IMR-90 (cell line): ENCODE data around the gene TUBA1B. TPM values are rescaled to one million over a fixed set of nuclear protein-coding genes. Genes with fewer than 3 reads are reported as not detected.

Experiments
- ATAC-seq: fragments of 200-7000 bp; cut with Tn5 transposase; 2 replicates; pipeline ENCODE4 v1.9.1; 2020; ENCODE audit warnings: low read depth, mild to moderate bottlenecking, moderate library complexity
- BruUV-seq: library from RNA; stranded (reverse); fragments of 400-500 nt; replicated peaks from 2 replicates; lab custom pipeline; 2021; lab: Mats Ljungman, UMichigan
- CTCF ChIA-PET: fragments of 300-600 bp; formaldehyde crosslinking; extraction: SDS; loops from one replicate; lab custom pipeline; 2021; ENCODE audit warnings: antibody characterized with exemption; lab: Yijun Ruan, JAX
- POLR2A ChIA-PET: fragments of 300-600 bp; sonication (Branson Sonifier 250); formaldehyde crosslinking; loops from one replicate; lab custom pipeline; 2022; ENCODE audit warnings: antibody characterized with exemption; ENCODE audit not compliant: unreplicated experiment; lab: Charles Lee
- DNase-seq: peaks from one replicate; pipeline ENCODE4 v3.0.0; 2013
- H2AFZ ChIP-seq: replicated peaks from 2 replicates; pipeline ENCODE3; 2013; ENCODE audit warnings: low read length, mild to moderate bottlenecking; ENCODE audit not compliant: poor library complexity
- H2AK5ac ChIP-seq: 2 replicates; pipeline ENCODE4 v1.6.1; 2013; ENCODE audit warnings: low read depth, low read length, inconsistent platforms
- H2AK9ac ChIP-seq: replicated peaks from 2 replicates; pipeline ENCODE3; 2013; ENCODE audit warnings: mild to moderate bottlenecking, low read depth, low read length, moderate library complexity; ENCODE audit not compliant: poor library complexity
- H2BK120ac ChIP-seq: 2 replicates; pipeline ENCODE4 v1.6.1; 2013; ENCODE audit warnings: low read depth, low read length, inconsistent platforms
- H2BK15ac ChIP-seq: 3 replicates; pipeline ENCODE4 v1.6.1; 2013; ENCODE audit warnings: low read depth, low read length, inconsistent platforms
- H2BK20ac ChIP-seq: 2 replicates; pipeline ENCODE4 v1.6.1; 2013; ENCODE audit warnings: low read depth, mild to moderate bottlenecking, inconsistent platforms, low read length, moderate library complexity
- H2BK5ac ChIP-seq: 2 replicates; pipeline ENCODE4 v1.6.1; 2013; ENCODE audit warnings: mild to moderate bottlenecking, low read depth, low read length, inconsistent platforms; ENCODE audit not compliant: poor library complexity, severe bottlenecking
- H3K14ac ChIP-seq: replicated peaks from 2 replicates; pipeline ENCODE4 v1.6.1; 2013; ENCODE audit warnings: low read depth, low read length, inconsistent platforms
- H3K18ac ChIP-seq: 2 replicates; pipeline ENCODE4 v1.6.1; 2013; ENCODE audit warnings: low read depth, low read length, control low read depth
- H3K23ac ChIP-seq: 2 replicates; pipeline ENCODE4 v1.6.1; 2013; ENCODE audit warnings: low read depth, low read length, inconsistent platforms
- H3K27ac ChIP-seq: 2 replicates; pipeline ENCODE4 v1.5.1; 2013; ENCODE audit warnings: mild to moderate bottlenecking, control low read depth, low read length; ENCODE audit not compliant: insufficient read depth
- H3K27me3 ChIP-seq: 2 replicates; pipeline ENCODE4 v1.6.1; 2013; ENCODE audit warnings: low read length; ENCODE audit not compliant: control insufficient read depth, insufficient read depth
- H3K36me3 ChIP-seq: 2 replicates; pipeline ENCODE4 v1.6.1; 2013; ENCODE audit warnings: low read length, mixed read lengths; ENCODE audit not compliant: control insufficient read depth, insufficient read depth
- H3K4ac ChIP-seq: 2 replicates; pipeline ENCODE4 v1.6.1; 2013; ENCODE audit warnings: low read depth, low read length, inconsistent platforms
- H3K4me1 ChIP-seq: 2 replicates; pipeline ENCODE4 v1.6.1; 2013; ENCODE audit warnings: low read length, mixed read lengths; ENCODE audit not compliant: control insufficient read depth, insufficient read depth
- H3K4me2 ChIP-seq: 2 replicates; pipeline ENCODE4 v1.6.1; 2013; ENCODE audit warnings: low read depth, mild to moderate bottlenecking, control low read depth, low read length, moderate library complexity
- H3K4me3 ChIP-seq: 2 replicates; pipeline ENCODE4 v1.5.1; 2013; ENCODE audit warnings: low read depth, mild to moderate bottlenecking, control low read depth, low read length, moderate library complexity; ENCODE audit not compliant: insufficient read depth
- H3K56ac ChIP-seq: 2 replicates; pipeline ENCODE4 v1.6.1; 2013; ENCODE audit warnings: low read length, inconsistent platforms; ENCODE audit not compliant: insufficient read depth; ENCODE audit errors: extremely low read depth
- H3K79me1 ChIP-seq, 2 experiments: 2 replicates each; pipeline ENCODE4 v1.6.1; 2013; ENCODE audit warnings: low read length in 2 of 2, inconsistent platforms in 1 of 2, low read depth in 1 of 2
- H3K9ac ChIP-seq: 2 replicates; pipeline ENCODE4 v1.6.1; 2013; ENCODE audit warnings: low read depth, low read length, control low read depth
- H3K9me1 ChIP-seq: 2 replicates; pipeline ENCODE4 v1.6.1; 2013; ENCODE audit warnings: low read length, inconsistent platforms; ENCODE audit not compliant: insufficient read depth
- H3K9me3 ChIP-seq: 2 replicates; pipeline ENCODE4 v1.6.1; 2013; ENCODE audit warnings: low read length; ENCODE audit not compliant: control insufficient read depth, insufficient read depth
- H4K20me1 ChIP-seq: 2 replicates; pipeline ENCODE4 v1.6.1; 2013; ENCODE audit warnings: low read length, inconsistent platforms; ENCODE audit not compliant: insufficient read depth
- H4K5ac ChIP-seq: 2 replicates; pipeline ENCODE4 v1.6.1; 2013; ENCODE audit warnings: mild to moderate bottlenecking, low read depth, low read length, control low read depth
- H4K8ac ChIP-seq, 2 experiments: 2 replicates each; pipeline ENCODE4 v1.6.1; 2013; ENCODE audit warnings: low read depth in 2 of 2, low read length in 2 of 2, control low read depth in 1 of 2, inconsistent platforms in 1 of 2
- H4K91ac ChIP-seq: 2 replicates; pipeline ENCODE4 v1.6.1; 2013; ENCODE audit warnings: low read depth, low read length, inconsistent platforms; ENCODE audit not compliant: insufficient read depth
- BHLHE40 ChIP-seq: fragments of 150-350 bp; IDR thresholded peaks from 2 replicates; pipeline ENCODE4 v1.6.1; 2016; ENCODE audit warnings: mild to moderate bottlenecking, low read depth, low read length
- CEBPB ChIP-seq: IDR thresholded peaks from 2 replicates; pipeline ENCODE4 v1.6.1; 2012; ENCODE audit warnings: low read depth, low read length, improper control_type of control experiment
- CHD1 ChIP-seq: IDR thresholded peaks from 2 replicates; pipeline ENCODE4 v1.6.1; 2012; ENCODE audit warnings: low read depth, low read length, improper control_type of control experiment
- ELK1 ChIP-seq: fragments of 150-350 bp; IDR thresholded peaks from 2 replicates; pipeline ENCODE4 v1.6.1; 2016; ENCODE audit warnings: low read depth, mild to moderate bottlenecking, low read length, moderate library complexity, borderline replicate concordance
- FOS ChIP-seq: fragments of 150-350 bp; IDR thresholded peaks from 2 replicates; pipeline ENCODE4 v1.6.1; 2016; ENCODE audit warnings: low read depth, low read length
- MAFK ChIP-seq: IDR thresholded peaks from 2 replicates; pipeline ENCODE4 v1.6.1; 2012; ENCODE audit warnings: low read depth, low read length, improper control_type of control experiment
- MAZ ChIP-seq: IDR thresholded peaks from 2 replicates; pipeline ENCODE4 v1.6.1; 2012; ENCODE audit warnings: low read depth, mild to moderate bottlenecking, low read length, improper control_type of control experiment, moderate library complexity, borderline replicate concordance
- MXI1 ChIP-seq: IDR thresholded peaks from 2 replicates; pipeline ENCODE4 v1.6.1; 2012; ENCODE audit warnings: low read depth, mild to moderate bottlenecking, low read length, moderate library complexity, borderline replicate concordance
- NFE2L2 ChIP-seq: fragments of 150-350 bp; IDR thresholded peaks from 2 replicates; pipeline ENCODE4 v1.6.1; 2016; ENCODE audit warnings: low read depth, mild to moderate bottlenecking, low read length
- POLR2A ChIP-seq: IDR thresholded peaks from 2 replicates; pipeline ENCODE4 v1.6.1; 2012; ENCODE audit warnings: mild to moderate bottlenecking, low read depth, low read length
- RAD21 ChIP-seq: IDR thresholded peaks from 2 replicates; pipeline ENCODE4 v1.6.1; 2012; ENCODE audit warnings: low read length, improper control_type of control experiment
- RCOR1 ChIP-seq: IDR thresholded peaks from 2 replicates; pipeline ENCODE4 v1.6.1; 2012; ENCODE audit warnings: mild to moderate bottlenecking, low read length, improper control_type of control experiment; ENCODE audit not compliant: insufficient replicate concordance
- RFX5 ChIP-seq: IDR thresholded peaks from 2 replicates; pipeline ENCODE4 v1.8.0; 2012; ENCODE audit warnings: low read depth, mild to moderate bottlenecking, low read length, moderate library complexity
- SMC3 ChIP-seq: fragments of 150-350 bp; IDR thresholded peaks from 2 replicates; pipeline ENCODE4 v1.6.1; 2016; ENCODE audit warnings: low read depth, mild to moderate bottlenecking, antibody characterized with exemption, low read length, moderate library complexity
- USF2 ChIP-seq: fragments of 150-350 bp; IDR thresholded peaks from 2 replicates; pipeline ENCODE4 v1.6.1; 2017; ENCODE audit warnings: mild to moderate bottlenecking, antibody characterized with exemption, low read length, low read depth
- WGBS, 2 experiments: methylation state at CpG; one replicate each; pipeline versions ENCODE4 v1.1.5 to v1.1.7; 2013; ENCODE audit warnings: missing lambda C conversion rate in 2 of 2; ENCODE audit not compliant: insufficient read length in 1 of 2; ENCODE audit errors: extremely low coverage in 2 of 2; 5-methylcytosine and 5-hydroxymethylcytosine counted together
- dilution Hi-C: fragments of 300-500 bp; cut with HindIII; formaldehyde crosslinking; loops from one replicate; pipeline ENCODE4 v1.14.3; 2018; ENCODE audit warnings: low sequenced_read_pairs; ENCODE audit not compliant: unreplicated experiment
- in situ Hi-C: fragments of 300-500 bp; cut with MboI; formaldehyde crosslinking; loops from 3 replicates; pipeline ENCODE4 v1.14.3; 2019; ENCODE audit warnings: low sequenced_read_pairs, inconsistent platforms, mixed read lengths
- intact Hi-C: fragments of 100-400 bp; cut with micrococcal nuclease; formaldehyde crosslinking; loops from 2 replicates; pipeline ENCODE4 v1.10.0; 2022
- polyA plus RNA-seq, 3 experiments: library from polyadenylated mRNA; depleted of rRNA; stranded (reverse); fragments of >200 nt; gene quantifications; 2 replicates each; pipeline ENCODE4 v1.2.3, GENCODE V29; 2012; ENCODE audit warnings: low replicate concordance in 1 of 3
- total RNA-seq: library from RNA; depleted of rRNA; stranded (reverse); fragments of >200 nt; gene quantifications from 2 replicates; pipeline ENCODE4 v1.2.3, GENCODE V29; 2012
- TF ChIP-seq, protein P1 (sequence below): conservative IDR thresholded peaks from 2 replicates; pipeline ENCODE4 v1.5.1; 2012; ENCODE audit warnings: mild to moderate bottlenecking, low read depth, low read length, improper control_type of control experiment

Gene TUBA1B
- total and polyA plus RNA-seq, 2 of the 4 experiments (the other 2 are of a cell fraction): 4,221 to 5,195 TPM

DNA sequence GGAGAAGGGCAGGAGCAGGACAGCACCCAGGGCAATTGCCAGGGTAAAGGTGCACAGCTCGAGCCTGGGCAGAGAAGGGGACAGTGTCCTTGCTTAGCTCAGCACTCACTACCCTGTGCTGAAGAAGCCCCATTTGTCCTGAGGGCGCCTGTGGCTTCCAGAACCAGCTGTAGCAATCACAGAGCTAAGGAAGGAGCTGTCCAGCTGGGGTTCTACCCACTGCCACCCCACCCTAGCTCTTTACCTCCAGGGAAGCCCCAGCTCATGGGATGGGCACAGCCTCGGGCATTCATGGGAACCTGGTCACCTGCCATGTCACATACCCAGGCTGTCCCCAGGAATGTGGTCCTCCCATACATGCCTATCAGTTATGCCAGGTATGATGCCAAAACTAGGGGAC is 26.4 kb downstream of the TUBA1B start:
- BruUV-seq: no TSS peak
- Histone ChIP-seq H2AK5ac (no peak overlapping the region), H2BK120ac (no peak overlapping the region), H2BK5ac (no peak overlapping the region), H3K9me1 (peaks cover 36% of the 10 kb centered on the region), H3K36me3 (peaks cover 63% of the 10 kb centered on the region), H3K4ac (no peak overlapping the region), H2AFZ (no peak overlapping the region), H3K9ac (no peak overlapping the region), H3K4me2 (no peak overlapping the region), H4K91ac (no peak overlapping the region), H2BK15ac (no peak overlapping the region), H3K27me3 (no peaks in the 10 kb centered on the region), H3K4me3 (no peak overlapping the region), H2BK20ac (no peak overlapping the region), H3K4me1 (peaks cover 13% of the 10 kb centered on the region), H4K20me1 (peaks cover 61% of the 10 kb centered on the region), H3K9me3 (no peaks in the 10 kb centered on the region), H3K56ac (no peak overlapping the region), H4K5ac (no peak overlapping the region), H2AK9ac (peak overlapping the region; percentile 46), H3K79me1 (peaks cover 44 to 69% of the 10 kb centered on the region in 2 experiments), H3K14ac (no peak overlapping the region), H4K8ac (no peak overlapping the region), H3K23ac (no peak overlapping the region), H3K27ac (no peak overlapping the region), H3K18ac (no peak overlapping the region)
- in situ Hi-C loops (no loop called here), intact Hi-C loops (no loop called here), dilution Hi-C loops (no loop called here)
- DNase-seq: no peak
- TF ChIP-seq FOS (no peak), ELK1 (no peak), RFX5 (no peak), POLR2A (no peak), MAFK (no peak), USF2 (no peak), RCOR1 (no peak), RAD21 (no peak), MAZ (no peak), CEBPB (no peak), CHD1 (no peak), SMC3 (no peak), BHLHE40 (no peak), NFE2L2 (no peak), MXI1 (no peak)
- TF ChIP-seq, protein P1, sequence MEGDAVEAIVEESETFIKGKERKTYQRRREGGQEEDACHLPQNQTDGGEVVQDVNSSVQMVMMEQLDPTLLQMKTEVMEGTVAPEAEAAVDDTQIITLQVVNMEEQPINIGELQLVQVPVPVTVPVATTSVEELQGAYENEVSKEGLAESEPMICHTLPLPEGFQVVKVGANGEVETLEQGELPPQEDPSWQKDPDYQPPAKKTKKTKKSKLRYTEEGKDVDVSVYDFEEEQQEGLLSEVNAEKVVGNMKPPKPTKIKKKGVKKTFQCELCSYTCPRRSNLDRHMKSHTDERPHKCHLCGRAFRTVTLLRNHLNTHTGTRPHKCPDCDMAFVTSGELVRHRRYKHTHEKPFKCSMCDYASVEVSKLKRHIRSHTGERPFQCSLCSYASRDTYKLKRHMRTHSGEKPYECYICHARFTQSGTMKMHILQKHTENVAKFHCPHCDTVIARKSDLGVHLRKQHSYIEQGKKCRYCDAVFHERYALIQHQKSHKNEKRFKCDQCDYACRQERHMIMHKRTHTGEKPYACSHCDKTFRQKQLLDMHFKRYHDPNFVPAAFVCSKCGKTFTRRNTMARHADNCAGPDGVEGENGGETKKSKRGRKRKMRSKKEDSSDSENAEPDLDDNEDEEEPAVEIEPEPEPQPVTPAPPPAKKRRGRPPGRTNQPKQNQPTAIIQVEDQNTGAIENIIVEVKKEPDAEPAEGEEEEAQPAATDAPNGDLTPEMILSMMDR: no peak
- 80% methylated on average over 1 of the region's 3 CpGs; no CpG with 5 or more reads in 1 of the 2 experiments for WGBS, 2 experiments
- CTCF ChIA-PET: interaction anchor here (0.6 kb wide), 1 partner anchor 164 kb away, joined by 5 read pairs; no protein-coding TSS in a partner anchor
- POLR2A ChIA-PET: no interaction called here
- ATAC-seq: no peak
